ENCODE results near the gene MAST4. TPM values are rescaled to one million over a fixed set of nuclear protein-coding genes. Genes with fewer than 3 reads are reported as not detected.

The MAST4 gene
- total RNA-seq, 1 donor: 23.2 TPM

- TF ChIP-seq, protein P1, sequence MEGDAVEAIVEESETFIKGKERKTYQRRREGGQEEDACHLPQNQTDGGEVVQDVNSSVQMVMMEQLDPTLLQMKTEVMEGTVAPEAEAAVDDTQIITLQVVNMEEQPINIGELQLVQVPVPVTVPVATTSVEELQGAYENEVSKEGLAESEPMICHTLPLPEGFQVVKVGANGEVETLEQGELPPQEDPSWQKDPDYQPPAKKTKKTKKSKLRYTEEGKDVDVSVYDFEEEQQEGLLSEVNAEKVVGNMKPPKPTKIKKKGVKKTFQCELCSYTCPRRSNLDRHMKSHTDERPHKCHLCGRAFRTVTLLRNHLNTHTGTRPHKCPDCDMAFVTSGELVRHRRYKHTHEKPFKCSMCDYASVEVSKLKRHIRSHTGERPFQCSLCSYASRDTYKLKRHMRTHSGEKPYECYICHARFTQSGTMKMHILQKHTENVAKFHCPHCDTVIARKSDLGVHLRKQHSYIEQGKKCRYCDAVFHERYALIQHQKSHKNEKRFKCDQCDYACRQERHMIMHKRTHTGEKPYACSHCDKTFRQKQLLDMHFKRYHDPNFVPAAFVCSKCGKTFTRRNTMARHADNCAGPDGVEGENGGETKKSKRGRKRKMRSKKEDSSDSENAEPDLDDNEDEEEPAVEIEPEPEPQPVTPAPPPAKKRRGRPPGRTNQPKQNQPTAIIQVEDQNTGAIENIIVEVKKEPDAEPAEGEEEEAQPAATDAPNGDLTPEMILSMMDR (IDR thresholded peaks at IDR 0.05; ENCODE audit: insufficient read depth, low read length): no peak
- no peak overlapping the region for H3K4me3 ChIP-seq (ENCODE audit: low read depth, low read length)
- no peak for DNase-seq (ENCODE audit: low read depth)
These were observed 609.8 kb downstream of the MAST4 start for GRCh38 chr5:67205981-67206380.

DNA sequence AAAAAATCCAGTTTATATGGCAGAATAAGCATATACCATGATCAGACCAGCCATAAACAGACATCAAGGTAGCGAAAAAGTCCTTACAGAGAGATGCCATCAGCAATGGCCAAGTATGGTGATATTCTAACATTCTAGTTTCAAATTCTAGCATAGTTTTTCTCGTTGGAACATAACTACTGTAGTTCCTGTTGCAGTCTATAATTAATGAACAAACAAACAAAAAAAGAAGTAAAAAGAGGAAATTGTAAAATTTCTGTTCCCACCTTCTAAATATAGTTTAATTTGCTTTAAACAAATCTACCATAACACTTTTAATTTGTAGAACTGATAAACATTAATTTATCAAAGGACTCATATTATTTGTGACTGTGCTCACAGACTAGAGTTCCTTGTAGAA is 610.3 kb downstream of the MAST4 start:
- TF ChIP-seq, protein P1 (IDR thresholded peaks at IDR 0.05; ENCODE audit: insufficient read depth, low read length): no peak
- no peak for DNase-seq (ENCODE audit: low read depth)
- no peak overlapping the region for H3K4me3 ChIP-seq (ENCODE audit: low read depth, low read length)

GRCh38 chr5:67206929-67207328 is 610.7 kb downstream of the MAST4 start:
- peak; percentile 62 for DNase-seq (ENCODE audit: low read depth)

GRCh38 chr5:67208403-67208802 is 612.2 kb downstream of the MAST4 start:
- no peak overlapping the region for H3K4me3 ChIP-seq (ENCODE audit: low read depth, low read length)
- TF ChIP-seq, protein P1 (IDR thresholded peaks at IDR 0.05; ENCODE audit: insufficient read depth, low read length): no peak
- DNase-seq (ENCODE audit: low read depth): no peak

More at GRCh38 chr5:67206929-67207328, 610.7 kb downstream of the MAST4 start:
- TF ChIP-seq, protein P1 (IDR thresholded peaks at IDR 0.05; ENCODE audit: insufficient read depth, low read length): no peak
- no peak overlapping the region for H3K4me3 ChIP-seq (ENCODE audit: low read depth, low read length)

GRCh38 chr5:67209141-67209771 is 613.1 kb downstream of the MAST4 start:
- DNase-seq (ENCODE audit: low read depth): peak; percentile 85
- TF ChIP-seq, protein P1 (IDR thresholded peaks at IDR 0.05; ENCODE audit: insufficient read depth, low read length): peak; percentile 68
- no peak overlapping the region for H3K4me3 ChIP-seq (ENCODE audit: low read depth, low read length)

- TF ChIP-seq, protein P1 (IDR thresholded peaks at IDR 0.05; ENCODE audit: insufficient read depth, low read length): peak; percentile 3
- H3K4me3 ChIP-seq (ENCODE audit: low read depth, low read length): no peak overlapping the region
- DNase-seq (ENCODE audit: low read depth): peak; percentile 79
These were observed 615.7 kb downstream of the MAST4 start for GRCh38 chr5:67211926-67212325.

- TF ChIP-seq, protein P1 (IDR thresholded peaks at IDR 0.05; ENCODE audit: insufficient read depth, low read length): no peak
- DNase-seq (ENCODE audit: low read depth): no peak
- H3K4me3 ChIP-seq (ENCODE audit: low read depth, low read length): no peak overlapping the region
These were observed 617.8 kb downstream of the MAST4 start for GRCh38 chr5:67214036-67214435.

All from fibroblast of the aortic adventitia (primary cell).